ENCODE results near the gene DNASE2B. TPM values are rescaled to one million over a fixed set of nuclear protein-coding genes. Genes with fewer than 3 reads are reported as not detected.

The DNASE2B gene
- polyA plus RNA-seq, 2 donors = not detected

- WGBS, 2 donors = 83 to 86% methylated on average over 6 of the region's 6 CpGs
- H3K27ac ChIP-seq (ENCODE audit: low read depth in 2 of 2, low read length in 1 of 2) = no peak overlapping the region
- H3K4me3 ChIP-seq (ENCODE audit: low read depth in 1 of 2, low read length in 2 of 2) = no peak overlapping the region
- no peaks in the 10 kb centered on the region for H3K4me1 ChIP-seq (ENCODE audit: control insufficient read depth in 2 of 2, insufficient read depth in 2 of 2, low read length in 1 of 2)
- H3K9me3 ChIP-seq (ENCODE audit: control insufficient read depth in 2 of 2, insufficient read depth in 1 of 2, low read depth in 1 of 2, low read length in 1 of 2) = no peaks in the 10 kb centered on the region
- no peaks in the 10 kb centered on the region for H3K36me3 ChIP-seq (ENCODE audit: control insufficient read depth in 2 of 2, insufficient read depth in 2 of 2, low read length in 1 of 2)
- no peaks in the 10 kb centered on the region for H3K27me3 ChIP-seq (ENCODE audit: control insufficient read depth in 1 of 2, insufficient read depth in 2 of 2, low read length in 2 of 2)
Measured at GRCh38 chr1:84427250-84428188, 29.2 kb downstream of the DNASE2B start.

DNA sequence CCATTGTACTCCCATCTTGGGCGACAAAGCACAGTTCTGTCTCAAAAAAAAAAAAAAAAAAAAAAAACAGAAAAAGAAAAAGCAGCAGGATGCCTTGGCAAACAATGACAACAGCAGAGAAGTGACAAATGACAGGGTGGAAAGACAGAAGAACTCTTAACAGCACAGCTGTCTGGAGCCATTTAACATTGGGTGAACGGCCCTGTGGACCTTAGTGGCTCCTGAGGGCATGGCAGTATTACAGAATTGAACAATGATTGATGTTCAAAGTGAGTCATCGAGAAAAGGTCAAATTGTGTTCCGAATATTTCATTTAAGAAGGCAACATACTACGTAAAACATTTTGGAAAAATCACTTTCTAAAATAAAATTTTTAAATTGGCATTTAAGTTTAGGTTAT, 30.0 kb downstream of the DNASE2B start:
- Histone ChIP-seq H3K4me3 (ENCODE audit: low read depth in 1 of 2, low read length in 2 of 2) (no peak overlapping the region), H3K27ac (ENCODE audit: low read depth in 2 of 2, low read length in 1 of 2) (no peak overlapping the region), H3K27me3 (ENCODE audit: control insufficient read depth in 1 of 2, insufficient read depth in 2 of 2, low read length in 2 of 2) (no peaks in the 10 kb centered on the region), H3K36me3 (ENCODE audit: control insufficient read depth in 2 of 2, insufficient read depth in 2 of 2, low read length in 1 of 2) (no peaks in the 10 kb centered on the region), H3K4me1 (ENCODE audit: control insufficient read depth in 2 of 2, insufficient read depth in 2 of 2, low read length in 1 of 2) (no peaks in the 10 kb centered on the region), H3K9me3 (ENCODE audit: control insufficient read depth in 2 of 2, insufficient read depth in 1 of 2, low read depth in 1 of 2, low read length in 1 of 2) (no peaks in the 10 kb centered on the region)
- 68 to 76% methylated on average over 5 of the region's 5 CpGs for WGBS, 2 donors

GRCh38 chr1:84429231-84429630, 30.9 kb downstream of the DNASE2B start:
- no peak overlapping the region for H3K27ac ChIP-seq (ENCODE audit: low read depth in 2 of 2, low read length in 1 of 2)
- no peaks in the 10 kb centered on the region for H3K9me3 ChIP-seq (ENCODE audit: control insufficient read depth in 2 of 2, insufficient read depth in 1 of 2, low read depth in 1 of 2, low read length in 1 of 2)
- no peaks in the 10 kb centered on the region for H3K36me3 ChIP-seq (ENCODE audit: control insufficient read depth in 2 of 2, insufficient read depth in 2 of 2, low read length in 1 of 2)
- no peak overlapping the region for H3K4me3 ChIP-seq (ENCODE audit: low read depth in 1 of 2, low read length in 2 of 2)
- 78 to 89% methylated on average over 1 of the region's 1 CpG for WGBS, 2 donors
- H3K4me1 ChIP-seq (ENCODE audit: control insufficient read depth in 2 of 2, insufficient read depth in 2 of 2, low read length in 1 of 2) = no peaks in the 10 kb centered on the region
- no peaks in the 10 kb centered on the region for H3K27me3 ChIP-seq (ENCODE audit: control insufficient read depth in 1 of 2, insufficient read depth in 2 of 2, low read length in 2 of 2)

- no peak overlapping the region for H3K4me3 ChIP-seq (ENCODE audit: low read depth in 1 of 2, low read length in 2 of 2)
- 66 to 77% methylated on average over 2 of the region's 2 CpGs for WGBS, 2 donors
- H3K9me3 ChIP-seq (ENCODE audit: control insufficient read depth in 2 of 2, insufficient read depth in 1 of 2, low read depth in 1 of 2, low read length in 1 of 2) = no peaks in the 10 kb centered on the region
- H3K4me1 ChIP-seq (ENCODE audit: control insufficient read depth in 2 of 2, insufficient read depth in 2 of 2, low read length in 1 of 2) = no peaks in the 10 kb centered on the region
- no peaks in the 10 kb centered on the region for H3K36me3 ChIP-seq (ENCODE audit: control insufficient read depth in 2 of 2, insufficient read depth in 2 of 2, low read length in 1 of 2)
- H3K27me3 ChIP-seq (ENCODE audit: control insufficient read depth in 1 of 2, insufficient read depth in 2 of 2, low read length in 2 of 2) = no peaks in the 10 kb centered on the region
- no peak overlapping the region for H3K27ac ChIP-seq (ENCODE audit: low read depth in 2 of 2, low read length in 1 of 2)
Measured at GRCh38 chr1:84430546-84430945, 32.3 kb downstream of the DNASE2B start.

DNA sequence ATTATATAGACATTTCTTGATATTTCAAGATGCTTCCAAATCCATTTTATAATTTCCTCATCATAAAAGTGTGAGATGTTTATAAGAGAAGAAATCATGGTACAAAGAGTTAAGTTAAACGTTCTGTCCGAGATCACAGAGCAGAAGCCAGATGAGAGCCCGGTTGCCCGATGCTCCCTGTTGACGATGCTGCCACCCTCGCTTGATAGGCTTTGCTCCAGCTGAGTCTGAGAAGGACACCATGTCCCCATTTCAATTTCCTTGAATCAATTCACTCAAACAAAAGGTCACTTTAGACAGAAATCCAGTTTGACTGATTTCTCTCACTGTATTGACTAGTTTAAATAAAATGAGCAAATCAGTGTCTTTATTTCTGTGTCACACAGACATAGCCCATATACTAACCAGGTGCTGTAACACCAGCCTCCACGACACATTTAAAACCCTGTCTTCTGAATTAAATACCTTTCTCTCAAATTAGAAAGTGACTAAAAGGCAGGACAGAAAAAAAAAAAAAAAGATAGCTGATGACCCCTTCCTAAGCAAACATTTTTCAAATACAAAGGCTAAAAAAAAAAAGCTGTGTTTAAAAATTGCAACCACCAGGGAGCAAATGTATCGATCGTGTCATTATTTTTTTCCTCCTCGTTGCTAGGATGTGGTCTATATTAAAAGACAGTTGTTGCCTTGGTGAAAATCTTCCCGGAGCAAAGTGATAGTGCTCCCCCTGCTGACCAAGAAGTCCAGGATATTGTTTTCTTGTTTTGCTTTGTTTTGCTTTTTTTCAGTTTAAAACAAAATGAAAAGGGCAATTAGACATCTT, 35.2 kb downstream of the DNASE2B start:
- WGBS, 2 donors = 24 to 29% methylated on average over 11 of the region's 11 CpGs

DNA sequence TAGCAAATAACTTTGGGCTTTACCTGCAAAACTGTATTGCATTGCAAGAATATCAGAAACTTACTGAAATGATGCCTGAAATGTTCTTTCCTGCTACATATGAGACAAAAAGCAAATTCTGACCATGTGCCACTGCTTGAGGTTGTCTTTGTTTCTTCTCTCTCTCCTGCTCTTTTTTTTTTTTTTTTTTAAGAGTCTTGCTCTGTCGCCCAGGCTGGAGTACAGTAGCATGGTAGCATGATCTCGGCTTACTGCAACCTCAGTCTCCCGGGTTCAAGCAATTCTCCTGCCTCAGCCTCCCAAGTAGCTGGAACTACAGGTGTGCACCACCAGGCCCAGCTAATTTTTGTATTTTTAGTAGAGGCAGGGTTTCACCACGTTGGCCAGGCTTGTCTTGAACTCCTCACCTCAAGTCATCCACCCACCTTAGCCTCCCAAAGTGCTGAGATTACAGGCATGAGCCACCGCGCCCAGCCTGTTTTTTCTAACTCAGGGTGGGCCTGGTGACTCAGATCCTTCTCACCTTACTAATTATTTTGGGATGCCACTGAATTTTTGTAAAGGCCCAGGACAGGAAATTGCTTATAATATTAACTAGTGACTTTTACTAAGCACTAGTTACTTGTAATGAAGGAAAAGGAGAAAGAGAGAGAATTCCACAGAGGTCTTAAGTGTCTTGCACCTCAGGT, 35.9 kb downstream of the DNASE2B start:
- no peaks in the 10 kb centered on the region for H3K4me1 ChIP-seq (ENCODE audit: control insufficient read depth in 2 of 2, insufficient read depth in 2 of 2, low read length in 1 of 2)
- WGBS, 2 donors = 61 to 63% methylated on average over 6 of the region's 6 CpGs
- H3K4me3 ChIP-seq (ENCODE audit: low read depth in 1 of 2, low read length in 2 of 2) = no peak overlapping the region
- no peaks in the 10 kb centered on the region for H3K36me3 ChIP-seq (ENCODE audit: control insufficient read depth in 2 of 2, insufficient read depth in 2 of 2, low read length in 1 of 2)
- H3K9me3 ChIP-seq (ENCODE audit: control insufficient read depth in 2 of 2, insufficient read depth in 1 of 2, low read depth in 1 of 2, low read length in 1 of 2) = no peaks in the 10 kb centered on the region
- H3K27me3 ChIP-seq (ENCODE audit: control insufficient read depth in 1 of 2, insufficient read depth in 2 of 2, low read length in 2 of 2) = no peaks in the 10 kb centered on the region
- H3K27ac ChIP-seq (ENCODE audit: low read depth in 2 of 2, low read length in 1 of 2) = no peak overlapping the region

More for the DNA sequence above, 35.2 kb downstream of the DNASE2B start:
- no peaks in the 10 kb centered on the region for H3K27me3 ChIP-seq (ENCODE audit: control insufficient read depth in 1 of 2, insufficient read depth in 2 of 2, low read length in 2 of 2)
- no peaks in the 10 kb centered on the region for H3K9me3 ChIP-seq (ENCODE audit: control insufficient read depth in 2 of 2, insufficient read depth in 1 of 2, low read depth in 1 of 2, low read length in 1 of 2)
- no peak overlapping the region for H3K27ac ChIP-seq (ENCODE audit: low read depth in 2 of 2, low read length in 1 of 2)
- H3K36me3 ChIP-seq (ENCODE audit: control insufficient read depth in 2 of 2, insufficient read depth in 2 of 2, low read length in 1 of 2) = no peaks in the 10 kb centered on the region
- peak overlapping the region in 1 of 2 donors; percentile 15 for H3K4me3 ChIP-seq (ENCODE audit: low read depth in 1 of 2, low read length in 2 of 2)
- no peaks in the 10 kb centered on the region for H3K4me1 ChIP-seq (ENCODE audit: control insufficient read depth in 2 of 2, insufficient read depth in 2 of 2, low read length in 1 of 2)

- Histone ChIP-seq H3K27ac (ENCODE audit: low read depth in 2 of 2, low read length in 1 of 2) (no peak overlapping the region), H3K9me3 (ENCODE audit: control insufficient read depth in 2 of 2, insufficient read depth in 1 of 2, low read depth in 1 of 2, low read length in 1 of 2) (no peaks in the 10 kb centered on the region), H3K4me1 (ENCODE audit: control insufficient read depth in 2 of 2, insufficient read depth in 2 of 2, low read length in 1 of 2) (no peaks in the 10 kb centered on the region), H3K36me3 (ENCODE audit: control insufficient read depth in 2 of 2, insufficient read depth in 2 of 2, low read length in 1 of 2) (no peaks in the 10 kb centered on the region), H3K27me3 (ENCODE audit: control insufficient read depth in 1 of 2, insufficient read depth in 2 of 2, low read length in 2 of 2) (no peaks in the 10 kb centered on the region), H3K4me3 (ENCODE audit: low read depth in 1 of 2, low read length in 2 of 2) (no peak overlapping the region)
- WGBS, 2 donors = 38 to 39% methylated on average over 4 of the region's 4 CpGs
Measured at GRCh38 chr1:84434801-84435549, 36.7 kb downstream of the DNASE2B start.

GRCh38 chr1:84436876-84437655, 38.8 kb downstream of the DNASE2B start:
- no peak overlapping the region for H3K4me3 ChIP-seq (ENCODE audit: low read depth in 1 of 2, low read length in 2 of 2)
- no peaks in the 10 kb centered on the region for H3K4me1 ChIP-seq (ENCODE audit: control insufficient read depth in 2 of 2, insufficient read depth in 2 of 2, low read length in 1 of 2)
- H3K9me3 ChIP-seq (ENCODE audit: control insufficient read depth in 2 of 2, insufficient read depth in 1 of 2, low read depth in 1 of 2, low read length in 1 of 2) = no peaks in the 10 kb centered on the region
- no peak overlapping the region for H3K27ac ChIP-seq (ENCODE audit: low read depth in 2 of 2, low read length in 1 of 2)
- H3K36me3 ChIP-seq (ENCODE audit: control insufficient read depth in 2 of 2, insufficient read depth in 2 of 2, low read length in 1 of 2) = no peaks in the 10 kb centered on the region
- no peaks in the 10 kb centered on the region for H3K27me3 ChIP-seq (ENCODE audit: control insufficient read depth in 1 of 2, insufficient read depth in 2 of 2, low read length in 2 of 2)
- 72 to 79% methylated on average over 5 of the region's 5 CpGs for WGBS, 2 donors
